ENCODE measurements around the gene MS4A7. TPM values are rescaled to one million over a fixed set of nuclear protein-coding genes. Genes with fewer than 3 reads are reported as not detected.

MS4A7 gene
- polyA plus RNA-seq, 2 of the 4 experiments (the other 2 are of a cell fraction): not detected

- no peak for TF ChIP-seq HMGXB4 (CRISPR knock-in tag; IDR thresholded peaks at IDR 0.05; ENCODE audit: borderline replicate concordance)
- no peak for TF ChIP-seq MYC (IDR thresholded peaks at IDR 0.05; ENCODE audit: borderline replicate concordance, low read length)
- TF ChIP-seq ELK1 (IDR thresholded peaks at IDR 0.05; ENCODE audit: low read depth, low read length): no peak
Measured at GRCh38 chr11:60367009-60367408, 11.3 kb upstream of the MS4A7 start (continued).

DNA sequence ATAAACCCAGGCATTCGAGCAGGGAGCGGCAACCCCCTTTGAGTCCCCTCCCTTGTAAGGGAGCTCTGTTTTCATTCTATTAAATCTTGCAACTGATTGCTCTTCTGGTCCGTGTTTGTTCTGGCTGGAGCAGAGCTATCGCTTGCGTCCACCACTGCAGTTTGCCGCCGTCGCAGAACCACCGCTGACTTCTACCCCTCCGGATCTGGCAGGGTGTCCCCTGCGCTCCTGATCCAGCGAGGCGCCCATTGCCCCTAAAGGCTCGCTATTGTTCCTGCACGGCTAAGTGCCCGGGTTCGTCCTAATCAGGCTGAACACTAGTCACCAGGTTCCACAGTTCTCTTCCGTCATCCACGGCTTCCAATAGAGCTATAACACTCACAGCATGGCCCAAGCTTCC lies 10.4 kb upstream of the MS4A7 start:
- no peak overlapping the region for H3K4me2 ChIP-seq
- DNase-seq (ENCODE audit: low read depth in 1 of 2, low spot score in 1 of 2) (no peak), FAIRE-seq (no peak), ATAC-seq (no peak)
- H3K4me1 ChIP-seq: peaks cover 7% of the 10 kb centered on the region; the same call in 1 of the 3 replicates
- H3K27ac ChIP-seq: no peak overlapping the region
- H3K9me3 ChIP-seq: no peaks in the 10 kb centered on the region
- 66% methylated on average over 14 of the region's 19 CpGs for WGBS (ENCODE audit: missing lambda C conversion rate)
- TF ChIP-seq POLR2AphosphoS2 (conservative IDR thresholded peaks at IDR 0.05; ENCODE audit: low read length): no peak
- CTCF ChIA-PET: interaction anchor here (1.8 kb wide), 1 partner anchor 246 kb away, joined by 7 read pairs; no protein-coding TSS in a partner anchor
- no peak overlapping the region for H3K4me3 ChIP-seq
- POLR2A ChIA-PET: no interaction called here

- H3K27ac ChIP-seq: no peak overlapping the region
- no peaks in the 10 kb centered on the region for H3K9me3 ChIP-seq
- ATAC-seq (no peak), DNase-seq (ENCODE audit: low read depth in 1 of 2, low spot score in 1 of 2) (no peak), FAIRE-seq (no peak)
- ChIA-PET CTCF (interaction anchor here (1.4 to 1.7 kb wide), 2 partner anchors 36 to 248 kb away, joined by 4 to 6 read pairs; no protein-coding TSS in a partner anchor), POLR2A (no interaction called here)
- no peak overlapping the region for H3K4me3 ChIP-seq
- H3K4me2 ChIP-seq: peak overlapping the region; percentile 32; the same call in 1 of the 3 replicates
- WGBS (ENCODE audit: missing lambda C conversion rate): 0% methylated on average over 2 of the region's 2 CpGs
- peaks cover 7% of the 10 kb centered on the region; the same call in 1 of the 3 replicates for H3K4me1 ChIP-seq
- TF ChIP-seq NFE2L2 (conservative IDR thresholded peaks at IDR 0.05; ENCODE audit: low read length): no peak
- TF ChIP-seq ZC3H11A (IDR thresholded peaks at IDR 0.05): no peak
- no peak for TF ChIP-seq RARB (CRISPR knock-in tag; IDR thresholded peaks at IDR 0.05)
- TF ChIP-seq JUN (IDR thresholded peaks at IDR 0.05): no peak
- TF ChIP-seq RFX5 (IDR thresholded peaks at IDR 0.05): no peak
- no peak for TF ChIP-seq ELK1 (IDR thresholded peaks at IDR 0.05; ENCODE audit: low read depth, low read length)
- no peak for TF ChIP-seq POLR2A (IDR thresholded peaks at IDR 0.05; ENCODE audit: low read length)
- TF ChIP-seq PHF8 (IDR thresholded peaks at IDR 0.05; ENCODE audit: borderline replicate concordance, low read depth): no peak
- no peak for TF ChIP-seq HOXA7 (CRISPR knock-in tag; IDR thresholded peaks at IDR 0.05)
- TF ChIP-seq CBX2 (IDR thresholded peaks at IDR 0.05; ENCODE audit: borderline replicate concordance, low read depth): no peak
- no peak for TF ChIP-seq CEBPB (IDR thresholded peaks at IDR 0.05)
- TF ChIP-seq KDM5A (IDR thresholded peaks at IDR 0.05): no peak
- TF ChIP-seq, protein P1, sequence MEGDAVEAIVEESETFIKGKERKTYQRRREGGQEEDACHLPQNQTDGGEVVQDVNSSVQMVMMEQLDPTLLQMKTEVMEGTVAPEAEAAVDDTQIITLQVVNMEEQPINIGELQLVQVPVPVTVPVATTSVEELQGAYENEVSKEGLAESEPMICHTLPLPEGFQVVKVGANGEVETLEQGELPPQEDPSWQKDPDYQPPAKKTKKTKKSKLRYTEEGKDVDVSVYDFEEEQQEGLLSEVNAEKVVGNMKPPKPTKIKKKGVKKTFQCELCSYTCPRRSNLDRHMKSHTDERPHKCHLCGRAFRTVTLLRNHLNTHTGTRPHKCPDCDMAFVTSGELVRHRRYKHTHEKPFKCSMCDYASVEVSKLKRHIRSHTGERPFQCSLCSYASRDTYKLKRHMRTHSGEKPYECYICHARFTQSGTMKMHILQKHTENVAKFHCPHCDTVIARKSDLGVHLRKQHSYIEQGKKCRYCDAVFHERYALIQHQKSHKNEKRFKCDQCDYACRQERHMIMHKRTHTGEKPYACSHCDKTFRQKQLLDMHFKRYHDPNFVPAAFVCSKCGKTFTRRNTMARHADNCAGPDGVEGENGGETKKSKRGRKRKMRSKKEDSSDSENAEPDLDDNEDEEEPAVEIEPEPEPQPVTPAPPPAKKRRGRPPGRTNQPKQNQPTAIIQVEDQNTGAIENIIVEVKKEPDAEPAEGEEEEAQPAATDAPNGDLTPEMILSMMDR (IDR thresholded peaks at IDR 0.05): no peak
- TF ChIP-seq ZFP36 (IDR thresholded peaks at IDR 0.05; ENCODE audit: borderline replicate concordance, partially characterized antibody): no peak
- TF ChIP-seq CBX8 (IDR thresholded peaks at IDR 0.05): no peak
- TF ChIP-seq POLR2AphosphoS2 (conservative IDR thresholded peaks at IDR 0.05; ENCODE audit: low read length): no peak
Measured at GRCh38 chr11:60370252-60370810, 8.0 kb upstream of the MS4A7 start.
